Body of pancreas (tissue), 4 donors: ENCODE data around the gene RASSF5.

Experiments
- POLR2A ChIP-seq, 3 donors: fragments of 450-650 bp; IDR thresholded peaks; one replicate each; pipeline ENCODE4 v1.6.1; 2016; ENCODE audit warnings: antibody characterized with exemption in 3 of 3, mild to moderate bottlenecking in 2 of 3
- TF ChIP-seq, protein P1 (sequence below), 7 experiments: fragments of 450-650 bp in 4 of 7; fragments of 200-600 bp in 3 of 7; sonication (generic) in 3 of 7; IDR thresholded peaks; one replicate each; pipeline ENCODE4 v1.5.1; 2016 to 2019; ENCODE audit warnings: antibody characterized with exemption in 7 of 7

DNA sequence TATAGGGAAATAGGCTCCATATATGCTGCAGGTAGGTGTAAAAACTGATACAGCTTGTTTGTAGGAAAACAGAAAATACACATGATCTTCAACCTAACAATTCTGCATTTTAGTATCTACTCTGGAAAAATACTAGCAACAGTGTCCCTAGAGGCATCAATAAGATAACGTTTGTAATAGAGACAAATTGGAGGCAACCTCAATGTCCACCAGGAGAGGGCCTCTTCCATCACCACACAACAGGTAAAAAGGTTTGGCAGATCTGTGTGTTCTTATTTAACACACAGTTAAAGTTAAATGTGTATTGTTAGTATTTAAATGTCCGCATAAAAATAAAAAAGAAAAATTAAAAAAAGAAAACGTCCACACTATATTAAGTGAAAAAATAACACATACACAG, 99.5 kb downstream of the RASSF5 start:
- TF ChIP-seq, protein P1, sequence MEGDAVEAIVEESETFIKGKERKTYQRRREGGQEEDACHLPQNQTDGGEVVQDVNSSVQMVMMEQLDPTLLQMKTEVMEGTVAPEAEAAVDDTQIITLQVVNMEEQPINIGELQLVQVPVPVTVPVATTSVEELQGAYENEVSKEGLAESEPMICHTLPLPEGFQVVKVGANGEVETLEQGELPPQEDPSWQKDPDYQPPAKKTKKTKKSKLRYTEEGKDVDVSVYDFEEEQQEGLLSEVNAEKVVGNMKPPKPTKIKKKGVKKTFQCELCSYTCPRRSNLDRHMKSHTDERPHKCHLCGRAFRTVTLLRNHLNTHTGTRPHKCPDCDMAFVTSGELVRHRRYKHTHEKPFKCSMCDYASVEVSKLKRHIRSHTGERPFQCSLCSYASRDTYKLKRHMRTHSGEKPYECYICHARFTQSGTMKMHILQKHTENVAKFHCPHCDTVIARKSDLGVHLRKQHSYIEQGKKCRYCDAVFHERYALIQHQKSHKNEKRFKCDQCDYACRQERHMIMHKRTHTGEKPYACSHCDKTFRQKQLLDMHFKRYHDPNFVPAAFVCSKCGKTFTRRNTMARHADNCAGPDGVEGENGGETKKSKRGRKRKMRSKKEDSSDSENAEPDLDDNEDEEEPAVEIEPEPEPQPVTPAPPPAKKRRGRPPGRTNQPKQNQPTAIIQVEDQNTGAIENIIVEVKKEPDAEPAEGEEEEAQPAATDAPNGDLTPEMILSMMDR (IDR thresholded peaks at IDR 0.05), result peak in 4 of 7 experiments; percentile 15 to 41 (median 34)
- no peak for TF ChIP-seq POLR2A (IDR thresholded peaks at IDR 0.05)
